Measurements from ENCODE around the gene MYO18B. TPM values are rescaled to one million over a fixed set of nuclear protein-coding genes. Genes with fewer than 3 reads are reported as not detected.

MYO18B gene
- total RNA-seq, 2 donors from 2014 or later, result 0.11 TPM; not detected in 1

- H3K4me3 ChIP-seq, result no peak overlapping the region
- no peaks in the 10 kb centered on the region for H3K27me3 ChIP-seq
- H3K9me3 ChIP-seq, result no peaks in the 10 kb centered on the region
- no peak for DNase-seq
- H3K9ac ChIP-seq (ENCODE audit: low read depth in 2 of 2, low read length in 2 of 2), result no peak overlapping the region
- H3K36me3 ChIP-seq, result no peaks in the 10 kb centered on the region
- no peaks in the 10 kb centered on the region for H3K4me1 ChIP-seq
- no peak overlapping the region for H3K27ac ChIP-seq
- TF ChIP-seq, protein P1, sequence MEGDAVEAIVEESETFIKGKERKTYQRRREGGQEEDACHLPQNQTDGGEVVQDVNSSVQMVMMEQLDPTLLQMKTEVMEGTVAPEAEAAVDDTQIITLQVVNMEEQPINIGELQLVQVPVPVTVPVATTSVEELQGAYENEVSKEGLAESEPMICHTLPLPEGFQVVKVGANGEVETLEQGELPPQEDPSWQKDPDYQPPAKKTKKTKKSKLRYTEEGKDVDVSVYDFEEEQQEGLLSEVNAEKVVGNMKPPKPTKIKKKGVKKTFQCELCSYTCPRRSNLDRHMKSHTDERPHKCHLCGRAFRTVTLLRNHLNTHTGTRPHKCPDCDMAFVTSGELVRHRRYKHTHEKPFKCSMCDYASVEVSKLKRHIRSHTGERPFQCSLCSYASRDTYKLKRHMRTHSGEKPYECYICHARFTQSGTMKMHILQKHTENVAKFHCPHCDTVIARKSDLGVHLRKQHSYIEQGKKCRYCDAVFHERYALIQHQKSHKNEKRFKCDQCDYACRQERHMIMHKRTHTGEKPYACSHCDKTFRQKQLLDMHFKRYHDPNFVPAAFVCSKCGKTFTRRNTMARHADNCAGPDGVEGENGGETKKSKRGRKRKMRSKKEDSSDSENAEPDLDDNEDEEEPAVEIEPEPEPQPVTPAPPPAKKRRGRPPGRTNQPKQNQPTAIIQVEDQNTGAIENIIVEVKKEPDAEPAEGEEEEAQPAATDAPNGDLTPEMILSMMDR (IDR thresholded peaks at IDR 0.05), result no peak
- intact Hi-C loops (cut with DNase I), result no loop called here
Measured at GRCh38 chr22:25840891-25841290, 98.9 kb downstream of the MYO18B start.

GRCh38 chr22:25841775-25842174 lies 99.8 kb downstream of the MYO18B start:
- no peak for DNase-seq
- no peaks in the 10 kb centered on the region for H3K36me3 ChIP-seq
- intact Hi-C loops (cut with DNase I), result no loop called here

DNA sequence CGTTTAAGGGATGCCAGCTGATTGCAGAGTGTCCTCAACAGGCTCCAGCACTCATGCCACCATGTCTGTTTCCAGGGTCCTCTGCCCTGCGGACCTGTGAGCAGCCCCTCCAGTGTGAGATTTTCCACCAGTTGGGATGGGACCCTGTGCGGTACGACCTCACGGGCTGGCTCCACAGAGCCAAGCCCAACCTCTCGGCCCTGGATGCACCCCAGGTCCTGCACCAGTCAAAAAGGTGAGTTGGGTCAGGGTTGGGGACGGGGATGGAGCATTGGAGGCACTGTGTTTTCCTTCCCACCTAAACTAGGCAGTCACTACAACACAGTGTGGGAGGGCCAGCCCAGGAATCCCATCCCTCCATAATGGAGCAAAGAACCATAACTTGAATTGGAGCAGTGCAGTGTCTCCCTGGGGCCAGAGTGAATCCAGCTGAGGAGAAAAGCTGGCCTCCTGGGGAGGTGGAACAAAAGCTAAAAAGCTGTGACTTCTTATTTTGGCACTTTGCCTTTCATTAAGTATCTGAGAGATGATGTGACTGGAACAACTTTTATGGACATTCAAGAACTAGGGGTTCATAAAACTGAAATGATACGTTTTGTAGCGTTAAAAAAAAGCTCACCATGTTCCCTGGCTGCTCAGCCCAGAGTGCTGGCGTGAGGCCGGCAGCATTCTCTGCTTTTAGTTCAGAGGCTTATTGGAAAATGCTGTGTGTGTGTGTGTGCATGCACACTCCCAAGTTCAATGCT lies 101.8 kb downstream of the MYO18B start:
- Histone ChIP-seq H3K4me1 (no peaks in the 10 kb centered on the region), H3K27me3 (no peaks in the 10 kb centered on the region), H3K4me3 (no peak overlapping the region), H3K9ac (ENCODE audit: low read depth in 2 of 2, low read length in 2 of 2) (no peak overlapping the region), H3K36me3 (no peaks in the 10 kb centered on the region), H3K9me3 (no peaks in the 10 kb centered on the region), H3K27ac (no peak overlapping the region)
- intact Hi-C loops (cut with DNase I), result no loop called here
- DNase-seq, result no peak
- TF ChIP-seq, protein P1 (IDR thresholded peaks at IDR 0.05), result no peak

More at GRCh38 chr22:25841775-25842174, 99.8 kb downstream of the MYO18B start:
- H3K4me1 ChIP-seq, result no peaks in the 10 kb centered on the region
- H3K9me3 ChIP-seq, result no peaks in the 10 kb centered on the region
- no peak overlapping the region for H3K27ac ChIP-seq
- TF ChIP-seq, protein P1 (IDR thresholded peaks at IDR 0.05), result no peak
- H3K9ac ChIP-seq (ENCODE audit: low read depth in 2 of 2, low read length in 2 of 2), result no peak overlapping the region
- no peak overlapping the region for H3K4me3 ChIP-seq
- no peaks in the 10 kb centered on the region for H3K27me3 ChIP-seq

- intact Hi-C loops (cut with DNase I), result no loop called here
- H3K36me3 ChIP-seq, result no peaks in the 10 kb centered on the region
- TF ChIP-seq, protein P1 (IDR thresholded peaks at IDR 0.05), result no peak
- no peak overlapping the region for H3K27ac ChIP-seq
- no peak overlapping the region for H3K4me3 ChIP-seq
- H3K9ac ChIP-seq (ENCODE audit: low read depth in 2 of 2, low read length in 2 of 2), result no peak overlapping the region
- no peak for DNase-seq
- no peaks in the 10 kb centered on the region for H3K4me1 ChIP-seq
- no peaks in the 10 kb centered on the region for H3K9me3 ChIP-seq
- H3K27me3 ChIP-seq, result no peaks in the 10 kb centered on the region
Measured at GRCh38 chr22:25844601-25845000, 102.6 kb downstream of the MYO18B start.

- TF ChIP-seq, protein P1 (IDR thresholded peaks at IDR 0.05), result no peak
- intact Hi-C loops (cut with DNase I), result no loop called here
- no peaks in the 10 kb centered on the region for H3K36me3 ChIP-seq
Measured at GRCh38 chr22:25845985-25846745, 104.2 kb downstream of the MYO18B start.

More at GRCh38 chr22:25845985-25846745, 104.2 kb downstream of the MYO18B start:
- no peak for DNase-seq
- H3K27ac ChIP-seq, result no peak overlapping the region
- no peaks in the 10 kb centered on the region for H3K9me3 ChIP-seq
- no peaks in the 10 kb centered on the region for H3K27me3 ChIP-seq
- no peak overlapping the region for H3K4me3 ChIP-seq
- no peaks in the 10 kb centered on the region for H3K4me1 ChIP-seq
- no peak overlapping the region for H3K9ac ChIP-seq (ENCODE audit: low read depth in 2 of 2, low read length in 2 of 2)

Data from colonic mucosa (tissue), 4 donors.